ENCODE measurements around the gene DENND1A.
"Not testable (repeated sequence)": the region's sequence is repeated elsewhere in the genome, so short reads cannot be mapped to it uniquely, and the experiment has no call there.

Gene DENND1A

GRCh38 chr9:123946101-123946821 lies 16.3 kb upstream of the DENND1A start:
- no peak for DNase-seq

GRCh38 chr9:123945532-123945931 lies 15.6 kb upstream of the DENND1A start:
- DNase-seq, result no peak

- DNase-seq, result not testable (repeated sequence)
These were observed 14.5 kb upstream of the DENND1A start for GRCh38 chr9:123944464-123944863.

- no peak for DNase-seq
These were observed 13.7 kb upstream of the DENND1A start for GRCh38 chr9:123943671-123944070.

GRCh38 chr9:123942542-123942941 lies 12.6 kb upstream of the DENND1A start:
- DNase-seq, result no peak

GRCh38 chr9:123941524-123942070 lies 11.7 kb upstream of the DENND1A start:
- DNase-seq, result no peak

GRCh38 chr9:123940721-123941523 lies 11.0 kb upstream of the DENND1A start:
- no peak for DNase-seq

GRCh38 chr9:123938401-123938800 lies 8.5 kb upstream of the DENND1A start:
- no peak for DNase-seq

GRCh38 chr9:123936575-123936974 lies 6.6 kb upstream of the DENND1A start:
- not testable (repeated sequence) for DNase-seq

GRCh38 chr9:123933440-123934212 lies 3.7 kb upstream of the DENND1A start:
- DNase-seq, result no peak

GRCh38 chr9:123929177-123929869 lies 603 bp downstream of the DENND1A start:
- DNase-seq, result no peak

GRCh38 chr9:123928533-123929176 lies 1.3 kb downstream of the DENND1A start:
- DNase-seq, result no peak

GRCh38 chr9:123927625-123928532 lies 2.0 kb downstream of the DENND1A start:
- no peak for DNase-seq

GRCh38 chr9:123926941-123927340 lies 3.0 kb downstream of the DENND1A start:
- no peak for DNase-seq

GRCh38 chr9:123925819-123926218 lies 4.1 kb downstream of the DENND1A start:
- DNase-seq, result no peak

GRCh38 chr9:123925161-123925560 lies 4.8 kb downstream of the DENND1A start:
- no peak for DNase-seq

GRCh38 chr9:123924727-123925126 lies 5.2 kb downstream of the DENND1A start:
- no peak for DNase-seq

- DNase-seq, result no peak
These were observed 6.0 kb downstream of the DENND1A start for GRCh38 chr9:123923884-123924283.

- no peak for DNase-seq
These were observed 6.5 kb downstream of the DENND1A start for GRCh38 chr9:123923377-123923776.

GRCh38 chr9:123922911-123923310 lies 7.0 kb downstream of the DENND1A start:
- DNase-seq, result no peak

GRCh38 chr9:123922431-123922830 lies 7.5 kb downstream of the DENND1A start:
- no peak for DNase-seq
